Gastrocnemius medialis (tissue), 4 donors: Measurements from ENCODE around the gene ASXL1. TPM values are rescaled to one million over a fixed set of nuclear protein-coding genes. Genes with fewer than 3 reads are reported as not detected.

Source experiments
- ATAC-seq, 2 donors: fragments of 150-250 bp; one replicate each; pipeline ENCODE4 v1.9.1; 2016
- DNase-seq, 2 donors: peaks; one replicate each; pipeline ENCODE4 v3.0.0-alpha.2; 2019
- H3K27ac ChIP-seq, 4 donors: fragments of 200-600 bp; sonication (generic); 1 replicate in 1 of 4; 2 replicates in 3 of 4; pipeline ENCODE4 v1.5.1; 2016 to 2018; ENCODE audit warnings: mild to moderate bottlenecking in 2 of 4, moderate library complexity in 1 of 4
- H3K27me3 ChIP-seq, 3 donors: fragments of 200-600 bp; sonication (generic) in 2 of 3; 1 replicate in 1 of 3; 2 replicates in 2 of 3; pipeline versions ENCODE4 v1.5.1 to v1.6.0; 2016 to 2019; ENCODE audit warnings: mild to moderate bottlenecking in 1 of 3, moderate library complexity in 1 of 3
- H3K36me3 ChIP-seq, 2 donors: fragments of 200-600 bp; sonication (generic) in 1 of 2; one replicate each; pipeline ENCODE4 v1.5.1; 2017 to 2018
- H3K4me1 ChIP-seq, 2 donors: fragments of 200-600 bp; sonication (generic) in 1 of 2; one replicate each; pipeline ENCODE4 v1.5.1; 2016 to 2017; ENCODE audit warnings: mild to moderate bottlenecking in 2 of 2
- H3K4me3 ChIP-seq, 4 donors: fragments of 200-600 bp; sonication (generic) in 3 of 4; 1 replicate in 1 of 4; 2 replicates in 3 of 4; pipeline ENCODE4 v1.5.1; 2016 to 2019; ENCODE audit warnings: mild to moderate bottlenecking in 2 of 4
- H3K9me3 ChIP-seq, 3 donors: fragments of 200-600 bp; sonication (generic) in 2 of 3; 1 replicate in 1 of 3; 2 replicates in 2 of 3; pipeline ENCODE4 v1.5.1; 2016 to 2019
- POLR2A ChIP-seq, 2 donors: fragments of 450-650 bp; IDR thresholded peaks; one replicate each; pipeline ENCODE4 v1.6.1; 2017; ENCODE audit warnings: antibody characterized with exemption in 2 of 2, mild to moderate bottlenecking in 2 of 2, moderate library complexity in 2 of 2
- in situ Hi-C, 4 donors: fragments of 200-750 bp; cut with MboI; loops; one replicate each; pipeline versions ENCODE4 v1.15.0 to v1.8.0; 2017; ENCODE audit warnings: low sequenced_read_pairs in 4 of 4
- intact Hi-C: fragments of 100-400 bp; cut with DNase I; formaldehyde crosslinking; loops from one replicate; pipeline ENCODE4 v1.15.1; 2023; ENCODE audit warnings: low total_unique reads
- total RNA-seq, 4 donors: library from RNA; depleted of rRNA; stranded (reverse); fragments of >200 nt; gene quantifications; one replicate each; pipeline versions ENCODE4 v1.1.0 to v1.2.3, GENCODE V29; 2016
- TF ChIP-seq, protein P1 (sequence below), 5 experiments: fragments of 450-650 bp in 3 of 5; fragments of 200-600 bp in 2 of 5; sonication (generic) in 2 of 5; IDR thresholded peaks in 4 of 5; conservative IDR thresholded peaks in 1 of 5; 1 replicate in 4 of 5; 2 replicates in 1 of 5; pipeline ENCODE4 v1.5.1; 2016 to 2019; ENCODE audit warnings: antibody characterized with exemption in 5 of 5, mild to moderate bottlenecking in 3 of 5, moderate library complexity in 3 of 5

The ASXL1 gene
- total RNA-seq, 4 donors from 2014 or later, result 21.8 to 36.6 (median 28.4) TPM

DNA sequence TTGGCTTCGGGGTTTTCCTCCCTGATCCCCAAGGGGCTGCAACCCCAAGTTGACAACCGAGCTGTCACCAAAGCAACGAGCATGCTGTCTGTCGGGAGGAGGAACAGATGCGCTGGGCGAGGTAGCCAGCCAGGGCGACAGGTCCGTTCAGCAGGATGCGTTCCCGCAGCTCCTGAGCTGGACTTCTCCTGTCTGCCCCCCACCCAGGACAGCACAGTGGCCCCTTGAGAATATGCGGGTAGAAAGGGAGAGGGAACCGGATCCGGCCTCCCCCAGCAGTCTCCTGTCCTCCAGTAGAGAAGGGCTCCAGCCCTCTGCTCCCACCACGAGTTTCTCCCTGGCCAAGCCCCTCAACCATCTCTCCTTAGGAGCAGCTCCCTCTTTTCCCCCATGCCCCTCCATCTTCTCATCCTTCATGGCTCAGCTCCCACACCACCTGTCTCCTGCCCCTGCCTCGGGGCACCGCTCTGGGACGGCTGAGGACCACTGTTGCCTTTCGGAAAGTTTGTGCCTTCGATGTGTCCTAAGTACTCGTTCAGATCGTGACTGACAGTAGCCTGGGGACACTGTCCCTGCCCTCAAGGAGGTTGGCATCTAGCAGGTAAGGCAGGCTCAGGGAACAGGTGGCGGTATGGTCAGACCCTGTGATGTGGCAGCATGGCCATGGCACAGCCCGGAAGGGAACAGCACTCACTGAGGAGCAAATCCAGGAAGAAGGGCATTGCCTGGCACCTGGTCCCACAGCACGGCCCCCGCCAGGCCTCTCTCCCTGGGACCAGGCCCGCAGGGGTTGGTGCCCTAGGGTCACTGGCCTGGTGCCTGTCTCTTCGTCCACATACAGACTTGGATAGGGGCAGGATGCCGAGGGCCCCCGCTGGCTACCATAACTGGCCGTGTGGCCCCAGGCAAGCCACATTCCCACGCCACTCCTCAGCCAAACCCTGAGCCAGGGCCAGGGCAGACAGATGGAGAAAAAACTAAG is 96.3 kb downstream of the ASXL1 start:
- Histone ChIP-seq H3K4me1 (peaks cover 9 to 13% of the 10 kb centered on the region in 2 donors), H3K4me3 (no peak overlapping the region), H3K27ac (peak overlapping the region in 1 of 4 donors; percentile 6), H3K9me3 (no peaks in the 10 kb centered on the region), H3K27me3 (no peaks in the 10 kb centered on the region), H3K36me3 (no peaks in the 10 kb centered on the region)
- in situ Hi-C loops, result no loop called here
- intact Hi-C loops, result no loop called here
- no peak for DNase-seq
- TF ChIP-seq POLR2A (IDR thresholded peaks at IDR 0.05), result no peak
- TF ChIP-seq, protein P1, sequence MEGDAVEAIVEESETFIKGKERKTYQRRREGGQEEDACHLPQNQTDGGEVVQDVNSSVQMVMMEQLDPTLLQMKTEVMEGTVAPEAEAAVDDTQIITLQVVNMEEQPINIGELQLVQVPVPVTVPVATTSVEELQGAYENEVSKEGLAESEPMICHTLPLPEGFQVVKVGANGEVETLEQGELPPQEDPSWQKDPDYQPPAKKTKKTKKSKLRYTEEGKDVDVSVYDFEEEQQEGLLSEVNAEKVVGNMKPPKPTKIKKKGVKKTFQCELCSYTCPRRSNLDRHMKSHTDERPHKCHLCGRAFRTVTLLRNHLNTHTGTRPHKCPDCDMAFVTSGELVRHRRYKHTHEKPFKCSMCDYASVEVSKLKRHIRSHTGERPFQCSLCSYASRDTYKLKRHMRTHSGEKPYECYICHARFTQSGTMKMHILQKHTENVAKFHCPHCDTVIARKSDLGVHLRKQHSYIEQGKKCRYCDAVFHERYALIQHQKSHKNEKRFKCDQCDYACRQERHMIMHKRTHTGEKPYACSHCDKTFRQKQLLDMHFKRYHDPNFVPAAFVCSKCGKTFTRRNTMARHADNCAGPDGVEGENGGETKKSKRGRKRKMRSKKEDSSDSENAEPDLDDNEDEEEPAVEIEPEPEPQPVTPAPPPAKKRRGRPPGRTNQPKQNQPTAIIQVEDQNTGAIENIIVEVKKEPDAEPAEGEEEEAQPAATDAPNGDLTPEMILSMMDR (IDR thresholded peaks at IDR 0.05 in 4 of 5, conservative IDR thresholded peaks at IDR 0.05 in 1 of 5), result no peak
- no peak for ATAC-seq

DNA sequence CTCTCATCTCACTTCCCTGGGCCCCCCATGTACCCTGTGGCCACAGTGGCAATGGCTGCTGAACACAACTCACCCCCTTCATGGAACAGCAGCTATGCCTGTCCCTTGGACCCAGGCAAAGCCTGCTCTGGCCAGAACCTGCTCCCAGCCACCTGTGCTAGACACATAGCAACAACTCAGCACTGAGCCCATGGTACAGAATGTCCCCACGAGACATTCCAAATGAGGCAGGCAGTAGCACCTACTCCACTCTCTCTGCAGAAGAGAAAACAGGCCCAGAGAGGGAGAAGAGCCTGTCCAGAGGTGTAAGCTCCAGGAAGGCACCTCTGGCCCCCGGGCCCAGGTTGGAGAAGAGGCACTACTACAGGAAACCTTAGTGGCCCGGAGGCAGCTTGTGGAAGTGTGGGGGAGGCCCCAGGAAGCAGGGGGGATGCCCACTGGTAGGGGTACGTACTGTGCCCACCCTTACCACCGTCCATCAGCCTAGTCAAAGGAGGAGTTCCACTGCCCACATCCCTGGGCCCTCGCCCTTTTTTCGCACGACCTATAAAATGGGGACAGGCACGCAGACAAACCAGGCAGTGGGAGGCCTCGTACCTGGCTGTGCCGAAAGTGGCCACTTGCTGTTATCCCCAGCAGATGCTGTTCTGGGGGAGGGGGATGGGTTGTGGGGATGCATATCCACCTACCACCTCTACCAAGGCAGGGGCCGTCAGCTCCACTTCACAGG is 97.2 kb downstream of the ASXL1 start:
- in situ Hi-C loops, result no loop called here
- TF ChIP-seq, protein P1 (IDR thresholded peaks at IDR 0.05 in 4 of 5, conservative IDR thresholded peaks at IDR 0.05 in 1 of 5), result no peak
- peak overlapping the region in 1 of 4 donors; percentile 6 for H3K27ac ChIP-seq
- H3K36me3 ChIP-seq, result no peaks in the 10 kb centered on the region
- peaks cover 6 to 13% of the 10 kb centered on the region in 2 donors for H3K4me1 ChIP-seq
- intact Hi-C loops, result no loop called here
- no peaks in the 10 kb centered on the region for H3K9me3 ChIP-seq
- peak in 1 of 2 donors; percentile 37 for ATAC-seq
- no peak overlapping the region for H3K4me3 ChIP-seq
- H3K27me3 ChIP-seq, result no peaks in the 10 kb centered on the region
- DNase-seq, result no peak

DNA sequence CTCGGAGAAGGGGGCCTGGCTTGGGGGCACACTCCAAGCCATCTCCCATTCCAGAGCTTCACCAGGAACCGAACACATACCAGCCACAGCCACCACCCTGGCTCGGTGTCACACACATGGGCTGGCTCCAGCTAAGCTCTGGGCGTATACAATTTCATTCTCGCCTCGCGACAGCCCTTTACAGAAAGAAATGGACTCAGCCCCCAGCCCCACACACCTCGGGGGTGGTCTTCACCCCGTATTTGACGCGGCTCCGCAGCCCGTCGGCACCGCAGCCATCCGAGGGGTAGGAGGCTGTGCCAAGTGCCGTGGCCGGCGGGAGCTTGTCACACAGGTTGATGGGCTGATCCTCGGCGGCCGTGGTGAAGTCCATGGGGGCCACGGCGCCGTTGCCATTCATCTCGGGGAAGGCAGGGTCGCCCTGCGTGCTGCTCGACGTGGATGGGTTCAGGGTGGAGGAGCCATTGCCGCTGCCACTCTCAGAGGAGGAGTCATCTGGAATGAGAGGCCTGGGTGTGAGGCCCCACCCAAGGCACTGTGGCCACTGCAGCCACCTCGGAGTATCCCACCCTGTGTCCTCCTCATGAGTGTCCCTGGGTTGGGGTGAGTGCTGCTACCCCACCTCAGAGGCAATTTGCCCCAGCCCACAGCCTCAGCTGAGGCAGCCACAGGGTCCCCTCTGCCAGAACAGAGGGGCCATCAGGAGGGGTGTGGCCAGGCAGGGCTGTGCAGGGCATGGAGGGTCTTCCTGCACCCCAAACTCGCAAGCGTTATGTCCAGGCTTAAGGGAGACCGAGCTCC is 98.0 kb downstream of the ASXL1 start:
- H3K4me1 ChIP-seq, result peaks cover 4 to 13% of the 10 kb centered on the region in 2 donors
- TF ChIP-seq POLR2A (IDR thresholded peaks at IDR 0.05), result no peak
- TF ChIP-seq, protein P1 (IDR thresholded peaks at IDR 0.05 in 4 of 5, conservative IDR thresholded peaks at IDR 0.05 in 1 of 5), result no peak
- no peaks in the 10 kb centered on the region for H3K27me3 ChIP-seq
- H3K9me3 ChIP-seq, result no peaks in the 10 kb centered on the region
- in situ Hi-C loops, result no loop called here
- intact Hi-C loops, result loop anchor here (2.0 kb wide), 1 partner anchor 119 kb away; no protein-coding TSS in a partner anchor
- ATAC-seq (no peak), DNase-seq (no peak)
- H3K36me3 ChIP-seq, result no peaks in the 10 kb centered on the region
- H3K27ac ChIP-seq, result no peak overlapping the region
- no peak overlapping the region for H3K4me3 ChIP-seq

DNA sequence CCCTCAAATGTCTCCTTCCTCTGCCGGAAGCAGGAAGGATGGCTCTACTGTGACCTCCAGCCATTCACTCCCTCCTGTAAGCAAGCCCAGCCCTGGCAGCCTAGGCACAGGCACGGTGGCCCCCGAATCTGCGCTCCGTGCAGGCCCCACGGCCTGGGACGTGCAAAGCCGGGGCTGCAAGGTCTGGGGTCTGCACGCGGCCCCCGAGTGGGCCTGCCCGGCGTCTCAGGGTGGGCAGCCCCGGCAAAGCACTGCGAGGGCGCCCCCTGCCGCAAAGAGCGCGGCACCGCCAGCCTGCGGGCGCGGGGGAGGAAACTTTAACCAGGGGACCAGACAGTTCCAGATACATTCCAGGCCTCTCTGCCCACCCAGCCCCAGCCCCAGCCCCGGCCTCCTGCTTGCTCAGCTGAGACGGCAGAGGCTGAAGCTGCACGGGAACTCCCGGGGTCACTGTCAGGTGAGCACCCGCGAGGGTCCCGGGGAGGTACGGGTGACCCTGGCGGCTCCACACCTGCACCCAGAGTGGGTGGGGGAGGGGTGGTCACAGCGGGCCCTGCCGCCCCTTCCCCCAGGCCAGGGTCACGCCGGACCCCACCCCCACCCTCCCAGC is 98.8 kb downstream of the ASXL1 start:
- H3K4me1 ChIP-seq, result peaks cover 4 to 13% of the 10 kb centered on the region in 2 donors
- ATAC-seq, result peak; percentile 40 to 57
- no peaks in the 10 kb centered on the region for H3K9me3 ChIP-seq
- intact Hi-C loops (loop anchor here (2.0 kb wide), 1 partner anchor 120 kb away; no protein-coding TSS in a partner anchor), in situ Hi-C loops (no loop called here)
- no peaks in the 10 kb centered on the region for H3K27me3 ChIP-seq
- H3K27ac ChIP-seq, result no peak overlapping the region
- no peaks in the 10 kb centered on the region for H3K36me3 ChIP-seq
- TF ChIP-seq, protein P1 (IDR thresholded peaks at IDR 0.05 in 4 of 5, conservative IDR thresholded peaks at IDR 0.05 in 1 of 5), result peak; percentile 66 to 82 (median 68)
- TF ChIP-seq POLR2A (IDR thresholded peaks at IDR 0.05), result no peak
- DNase-seq, result no peak
- peak overlapping the region; percentile 46 to 55 (median 53) for H3K4me3 ChIP-seq
